ENCODE results near the gene ENTPD8. TPM values are rescaled to one million over a fixed set of nuclear protein-coding genes. Genes with fewer than 3 reads are reported as not detected.
"Not testable (repeated sequence)": the region's sequence is repeated elsewhere in the genome, so short reads cannot be mapped to it uniquely, and the experiment has no call there.

ENTPD8 gene
- total RNA-seq, 1 donor from 2014 or later: 0.18 TPM

GRCh38 chr9:137416006-137416562 lies 25.1 kb downstream of the ENTPD8 start:
- no peak for DNase-seq (ENCODE audit: extremely low read depth, low read depth, low spot score)

DNA sequence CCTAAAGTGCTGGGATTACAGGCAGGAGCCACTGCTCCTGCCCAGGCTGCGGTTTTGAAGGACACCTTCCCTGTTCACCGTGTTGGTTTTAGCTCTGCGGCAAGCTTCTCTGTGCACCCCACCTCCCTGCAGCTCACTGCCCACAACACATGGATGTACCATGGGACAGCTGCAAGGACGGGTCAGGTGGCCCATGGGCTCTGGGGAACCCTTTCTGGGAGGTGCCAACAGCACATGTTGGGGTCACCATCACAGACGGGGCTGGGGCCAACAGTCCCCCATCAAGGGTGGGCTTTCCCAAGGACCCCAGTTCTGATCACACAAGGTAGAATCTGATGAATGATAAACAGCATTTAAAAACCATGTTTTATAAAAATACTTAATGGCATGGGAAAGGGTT lies 25.7 kb downstream of the ENTPD8 start:
- DNase-seq (ENCODE audit: extremely low read depth, low read depth, low spot score): no peak

DNA sequence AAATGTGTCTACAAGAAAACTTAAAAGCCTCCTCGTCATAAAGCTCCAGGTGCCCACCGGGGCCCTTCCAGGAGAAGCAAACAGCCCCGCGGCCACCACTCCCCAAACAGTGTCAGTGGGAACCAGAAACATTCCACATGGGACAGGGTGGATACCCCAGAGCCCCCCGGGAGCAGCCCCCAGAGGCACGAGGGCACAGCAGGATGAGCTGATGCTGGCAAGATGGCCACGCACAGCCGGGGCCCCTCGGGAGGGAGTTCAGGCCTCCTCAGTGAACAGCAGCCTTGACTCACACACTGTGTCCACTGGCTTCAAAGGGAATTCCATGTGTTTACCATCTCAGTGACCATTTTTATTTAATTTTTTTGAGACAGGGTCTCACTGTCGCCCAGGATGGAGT lies 28.7 kb downstream of the ENTPD8 start:
- no peak for DNase-seq (ENCODE audit: extremely low read depth, low read depth, low spot score)

GRCh38 chr9:137411645-137412380 lies 29.3 kb downstream of the ENTPD8 start:
- DNase-seq (ENCODE audit: extremely low read depth, low read depth, low spot score): peak; percentile 64

- no peak for DNase-seq (ENCODE audit: extremely low read depth, low read depth, low spot score)
Observed at GRCh38 chr9:137411260-137411644, 29.9 kb downstream of the ENTPD8 start.

GRCh38 chr9:137410891-137411249 lies 30.3 kb downstream of the ENTPD8 start:
- DNase-seq (ENCODE audit: extremely low read depth, low read depth, low spot score): no peak

- not testable (repeated sequence) for DNase-seq (ENCODE audit: extremely low read depth, low read depth, low spot score)
Observed at GRCh38 chr9:137410236-137410890, 30.8 kb downstream of the ENTPD8 start.

DNA sequence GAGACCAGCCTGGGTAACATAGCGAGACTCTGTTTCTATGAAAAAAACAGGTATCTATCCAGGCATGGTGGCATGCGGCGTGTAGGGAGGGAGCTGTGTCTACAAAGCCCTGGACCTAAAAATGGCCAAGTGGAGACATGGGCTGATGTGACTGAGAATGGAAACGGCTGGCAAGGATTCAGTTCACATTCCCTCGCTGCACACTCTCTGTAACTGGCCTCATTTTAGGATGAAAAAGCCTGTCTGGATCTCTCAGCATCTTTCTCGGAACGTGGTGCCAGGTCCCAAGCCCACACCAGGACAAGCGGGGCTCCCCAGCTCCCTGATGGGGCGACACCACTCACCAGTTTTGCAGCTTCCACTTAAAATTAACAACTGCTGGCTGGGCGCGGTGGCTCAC lies 31.6 kb downstream of the ENTPD8 start:
- no peak for DNase-seq (ENCODE audit: extremely low read depth, low read depth, low spot score)

DNA sequence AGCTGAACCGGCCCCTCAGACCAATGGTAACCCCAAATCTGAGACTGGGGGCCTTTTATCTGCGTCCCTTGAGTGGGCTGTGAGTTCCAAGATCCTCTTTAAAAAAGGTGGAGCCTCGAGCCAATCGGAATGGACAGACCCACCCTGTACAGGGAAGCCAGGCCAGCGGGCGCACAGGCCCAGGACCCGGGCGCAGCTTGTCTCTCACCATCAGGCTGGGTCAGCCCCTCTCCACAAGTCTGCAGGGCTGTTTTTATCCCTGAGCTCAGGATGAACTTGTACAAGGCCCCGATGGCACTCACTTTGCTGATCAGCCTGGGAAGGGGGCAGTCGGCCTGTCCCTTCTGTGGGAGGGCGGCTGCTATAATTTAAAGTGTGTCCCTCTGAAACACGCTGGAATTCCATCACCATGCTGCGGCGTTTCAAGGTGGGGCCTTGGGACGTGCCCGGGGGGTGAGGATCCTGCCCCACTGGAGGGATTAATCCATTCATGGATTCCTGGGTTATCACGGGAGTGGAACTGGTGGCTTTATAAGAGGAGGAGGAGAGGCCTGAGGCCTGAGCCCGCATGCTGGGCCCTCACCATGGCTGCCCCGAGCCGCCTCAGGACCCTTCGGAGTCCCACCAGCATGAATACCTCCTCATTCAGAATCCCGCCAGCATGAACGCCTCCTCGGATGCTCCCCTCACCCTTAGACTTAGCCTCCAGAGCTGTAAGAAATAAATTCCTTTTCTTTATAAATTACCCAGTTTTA lies 32.3 kb downstream of the ENTPD8 start:
- no peak for DNase-seq (ENCODE audit: extremely low read depth, low read depth, low spot score)

DNA sequence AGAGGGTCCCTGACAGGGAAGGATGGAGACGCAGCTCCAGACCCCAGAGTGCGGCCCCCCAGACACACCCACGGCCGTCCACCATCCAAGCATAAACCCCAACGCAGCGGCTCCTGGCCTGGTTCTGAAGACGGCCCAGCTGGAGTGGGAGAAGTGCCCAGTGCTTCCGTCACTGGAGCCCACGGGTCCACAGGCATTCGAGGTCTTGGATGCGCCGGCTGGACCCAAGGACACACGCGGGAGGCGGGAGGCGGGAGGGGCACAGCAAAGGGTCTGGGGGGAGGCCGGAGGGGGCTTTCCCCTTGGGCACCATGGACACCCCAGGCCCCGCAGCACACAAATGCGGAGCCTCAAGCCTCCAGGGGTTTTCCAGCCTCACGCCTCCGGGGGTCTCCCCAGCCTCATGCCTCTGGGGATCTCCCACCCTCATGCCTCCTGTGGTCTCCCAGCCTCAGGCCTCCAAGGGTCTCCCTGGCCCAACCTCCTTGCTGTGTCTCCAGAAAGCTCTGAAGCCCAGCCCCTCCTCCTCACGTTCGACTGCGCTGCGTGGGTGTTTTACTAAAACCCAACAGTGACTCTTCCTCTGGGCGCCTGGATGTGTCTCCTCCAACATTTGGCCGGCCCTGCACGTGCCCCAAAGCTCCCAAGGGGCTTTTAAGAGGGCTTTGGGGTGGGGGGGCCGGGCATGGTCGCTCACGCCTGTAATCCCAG lies 33.4 kb downstream of the ENTPD8 start:
- no peak for DNase-seq (ENCODE audit: extremely low read depth, low read depth, low spot score)

DNA sequence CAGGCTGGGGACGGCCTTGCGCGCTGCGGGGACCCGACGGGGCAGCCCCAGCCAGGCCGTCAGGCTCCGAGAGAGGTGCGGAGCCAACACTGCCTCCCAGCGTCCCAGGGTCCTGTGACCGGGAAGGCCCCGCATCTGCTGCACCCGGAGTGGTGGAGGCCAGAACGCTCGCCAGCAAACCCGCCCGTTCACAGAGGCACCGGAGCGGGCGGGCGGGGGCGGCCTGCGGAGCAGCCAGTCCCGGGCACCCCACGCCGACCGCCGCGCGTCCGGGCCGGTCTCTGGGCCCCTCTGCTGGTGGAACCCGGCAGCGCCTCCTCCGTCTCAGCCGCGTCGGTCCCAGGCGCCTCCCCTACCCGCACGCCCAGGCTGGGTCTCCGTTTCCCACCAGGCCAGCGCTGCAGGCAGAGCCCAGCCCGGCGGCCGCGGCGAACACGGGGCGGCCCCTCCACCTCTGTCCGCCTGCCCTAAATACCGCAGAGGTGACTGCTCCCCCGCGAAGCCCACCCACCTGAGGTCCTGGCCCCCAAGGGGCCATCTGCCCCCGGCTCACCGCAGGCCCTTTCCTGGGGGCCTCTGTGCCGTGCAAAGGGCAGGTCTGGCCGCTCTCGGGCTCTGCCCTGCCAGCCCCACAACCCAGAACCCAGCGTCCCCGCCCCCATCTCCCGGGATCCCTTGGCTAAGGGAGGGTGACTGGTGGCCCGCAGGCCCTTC lies 34.1 kb downstream of the ENTPD8 start:
- no peak for DNase-seq (ENCODE audit: extremely low read depth, low read depth, low spot score)

GRCh38 chr9:137406085-137406760 lies 34.9 kb downstream of the ENTPD8 start:
- DNase-seq (ENCODE audit: extremely low read depth, low read depth, low spot score): no peak

DNA sequence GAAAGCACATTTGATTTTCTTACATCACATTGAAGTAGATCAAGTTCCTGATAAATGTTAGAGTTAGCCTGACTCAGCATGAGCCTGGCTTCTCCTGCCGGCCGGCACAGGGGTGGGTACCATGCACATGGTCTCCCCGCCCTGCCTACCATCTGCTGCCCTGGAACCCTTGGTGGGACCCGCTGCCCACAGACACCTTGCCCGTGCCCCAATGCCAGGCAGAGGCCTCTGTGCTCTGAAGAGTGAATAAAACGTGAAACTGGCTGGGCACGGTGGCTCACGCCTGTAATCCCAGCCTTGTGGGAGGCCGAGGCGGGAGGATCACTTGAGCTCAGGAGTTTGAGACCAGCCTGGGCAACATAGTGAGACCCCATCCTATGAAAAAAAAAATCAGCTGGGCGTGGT lies 35.5 kb downstream of the ENTPD8 start:
- DNase-seq (ENCODE audit: extremely low read depth, low read depth, low spot score): no peak

- DNase-seq (ENCODE audit: extremely low read depth, low read depth, low spot score): no peak
Observed at GRCh38 chr9:137404961-137405567, 36.1 kb downstream of the ENTPD8 start.

- no peak for DNase-seq (ENCODE audit: extremely low read depth, low read depth, low spot score)
Observed at GRCh38 chr9:137403269-137403668, 37.9 kb downstream of the ENTPD8 start.

DNA sequence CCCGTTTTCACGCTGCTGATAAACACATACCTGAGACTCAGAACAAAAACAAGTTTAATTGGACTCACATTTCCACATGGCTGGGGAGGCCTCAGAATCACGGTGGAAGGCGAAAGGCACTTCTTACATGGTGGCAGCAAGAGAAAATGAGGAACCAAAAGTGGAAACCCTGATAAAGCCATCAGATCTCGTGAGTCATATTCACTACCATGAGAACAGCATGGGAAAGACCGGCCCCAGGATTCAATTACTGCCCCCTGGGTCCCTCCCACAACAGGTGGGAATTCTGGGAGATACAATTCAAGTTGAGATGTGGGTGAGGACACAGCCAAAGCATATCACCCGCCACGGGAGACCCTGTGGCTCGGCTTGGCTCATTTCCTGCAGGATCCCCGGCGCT lies 38.4 kb downstream of the ENTPD8 start:
- no peak for DNase-seq (ENCODE audit: extremely low read depth, low read depth, low spot score)

- no peak for DNase-seq (ENCODE audit: extremely low read depth, low read depth, low spot score)
Observed at GRCh38 chr9:137398561-137399468, 42.3 kb downstream of the ENTPD8 start.

GRCh38 chr9:137397675-137398423 lies 43.3 kb downstream of the ENTPD8 start:
- DNase-seq (ENCODE audit: extremely low read depth, low read depth, low spot score): no peak

Data from glomerular endothelial cell (primary cell).